HEK293 (cell line): ENCODE measurements around the gene DCT.

ENCODE experiments used
- CTCF ChIA-PET: fragments of 350-600 bp; formaldehyde crosslinking; extraction: SDS; loops from one replicate; lab custom pipeline; 2021; ENCODE audit warnings: antibody characterized with exemption; lab: Yijun Ruan, JAX
- POLR2A ChIA-PET: fragments of 300-600 bp; formaldehyde crosslinking; extraction: SDS; loops from one replicate; lab custom pipeline; 2020; ENCODE audit warnings: antibody characterized with exemption, inconsistent platforms; lab: Yijun Ruan, JAX
- H3K27ac ChIP-seq: fragments of 200-500 bp; sonication (Bioruptor generic); 2 replicates; pipeline ENCODE4 v1.5.1; 2014; ENCODE audit warnings: low read depth, low read length, control low read depth, inconsistent platforms; ENCODE audit errors: extremely low read depth
- H3K36me3 ChIP-seq, 2 experiments: fragments of 200-500 bp in 1 of 2; sonication (Bioruptor generic) in 1 of 2; 1 replicate in 1 of 2; 2 replicates in 1 of 2; pipeline ENCODE4 v1.5.1; 2014 to 2017; ENCODE audit warnings: inconsistent platforms in 2 of 2, low read length in 2 of 2; ENCODE audit not compliant: control insufficient read depth in 2 of 2, insufficient read depth in 1 of 2
- H3K4me1 ChIP-seq: fragments of 200-500 bp; sonication (Bioruptor generic); 2 replicates; pipeline ENCODE4 v1.5.1; 2014; ENCODE audit warnings: mild to moderate bottlenecking, low read length, inconsistent platforms; ENCODE audit not compliant: control insufficient read depth, insufficient read depth
- H3K4me3 ChIP-seq: 2 replicates; pipeline ENCODE4 v1.5.1; 2011; ENCODE audit warnings: low read depth, mild to moderate bottlenecking, control low read depth, low read length, moderate library complexity
- H3K9me3 ChIP-seq: fragments of 200-500 bp; sonication (Bioruptor generic); 2 replicates; pipeline ENCODE4 v1.5.1; 2014; ENCODE audit warnings: low read depth, low read length, inconsistent platforms; ENCODE audit not compliant: control insufficient read depth, insufficient read depth
- KLF1 ChIP-seq: fragments of 450-650 bp; formaldehyde crosslinking; IDR thresholded peaks from 2 replicates; pipeline ENCODE4 v1.5.1; 2016; ENCODE audit warnings: missing biosample characterization, missing genetic modification characterization
- PRDM1 ChIP-seq: fragments of 450-650 bp; formaldehyde crosslinking; IDR thresholded peaks from 2 replicates; pipeline ENCODE4; 2016; ENCODE audit warnings: missing biosample characterization, missing genetic modification characterization
- SETDB1 ChIP-seq: IDR thresholded peaks from one replicate; pipeline ENCODE4 v1.6.1; 2017; ENCODE audit warnings: mild to moderate bottlenecking, low read length, moderate library complexity, mixed read lengths; ENCODE audit not compliant: insufficient read length
- SP2 ChIP-seq: fragments of 450-650 bp; formaldehyde crosslinking; IDR thresholded peaks from 2 replicates; pipeline ENCODE4 v1.5.1; 2016; ENCODE audit warnings: missing biosample characterization, missing genetic modification characterization
- TRIM28 ChIP-seq: IDR thresholded peaks from 2 replicates; pipeline ENCODE4 v1.6.1; 2011; ENCODE audit warnings: low read length, control low read depth, borderline replicate concordance
- ZNF133 ChIP-seq: fragments of 450-650 bp; formaldehyde crosslinking; IDR thresholded peaks from 2 replicates; pipeline ENCODE4 v1.5.1; 2016; ENCODE audit warnings: missing biosample characterization, missing genetic modification characterization
- ZNF138 ChIP-seq: fragments of 450-650 bp; formaldehyde crosslinking; IDR thresholded peaks from 2 replicates; pipeline ENCODE4 v1.5.1; 2016; ENCODE audit warnings: missing biosample characterization, missing genetic modification characterization, borderline replicate concordance
- ZNF140 ChIP-seq: fragments of 450-650 bp; formaldehyde crosslinking; IDR thresholded peaks from 2 replicates; pipeline ENCODE4 v1.5.1; 2016; ENCODE audit warnings: missing biosample characterization, missing genetic modification characterization
- ZNF174 ChIP-seq: fragments of 450-650 bp; formaldehyde crosslinking; IDR thresholded peaks from 2 replicates; pipeline ENCODE4 v1.5.0; 2017; ENCODE audit warnings: missing biosample characterization, mild to moderate bottlenecking, missing genetic modification characterization
- ZNF324 ChIP-seq: fragments of 450-650 bp; formaldehyde crosslinking; IDR thresholded peaks from 2 replicates; pipeline ENCODE4 v1.5.1; 2016; ENCODE audit warnings: missing biosample characterization, missing genetic modification characterization
- ZNF350 ChIP-seq: fragments of 450-650 bp; formaldehyde crosslinking; IDR thresholded peaks from 2 replicates; pipeline ENCODE4 v1.5.0; 2017; ENCODE audit warnings: missing biosample characterization, mild to moderate bottlenecking, missing genetic modification characterization
- ZNF394 ChIP-seq: fragments of 450-650 bp; formaldehyde crosslinking; IDR thresholded peaks from 2 replicates; pipeline ENCODE4 v1.5.1; 2016; ENCODE audit warnings: missing biosample characterization, missing genetic modification characterization, mild to moderate bottlenecking, moderate library complexity, borderline replicate concordance
- ZNF404 ChIP-seq: fragments of 450-650 bp; formaldehyde crosslinking; IDR thresholded peaks from 2 replicates; pipeline ENCODE4 v1.5.1; 2017; ENCODE audit warnings: missing biosample characterization, missing genetic modification characterization
- ZNF416 ChIP-seq: fragments of 450-650 bp; formaldehyde crosslinking; IDR thresholded peaks from 2 replicates; pipeline ENCODE4 v1.5.1; 2016; ENCODE audit warnings: missing biosample characterization, missing genetic modification characterization
- ZNF423 ChIP-seq: fragments of 450-650 bp; formaldehyde crosslinking; IDR thresholded peaks from 2 replicates; pipeline ENCODE4 v1.5.1; 2016; ENCODE audit warnings: missing biosample characterization, missing genetic modification characterization
- ZNF510 ChIP-seq: fragments of 450-650 bp; formaldehyde crosslinking; IDR thresholded peaks from 2 replicates; pipeline ENCODE4 v1.5.1; 2018; ENCODE audit warnings: mild to moderate bottlenecking, missing genetic modification characterization, missing biosample characterization; ENCODE audit not compliant: insufficient replicate concordance
- ZNF529 ChIP-seq: fragments of 450-650 bp; formaldehyde crosslinking; IDR thresholded peaks from 2 replicates; pipeline ENCODE4 v1.5.1; 2017; ENCODE audit warnings: missing genetic modification characterization, missing biosample characterization; ENCODE audit not compliant: insufficient replicate concordance
- ZNF600 ChIP-seq: fragments of 450-650 bp; formaldehyde crosslinking; IDR thresholded peaks from 2 replicates; pipeline ENCODE4 v1.5.1; 2016; ENCODE audit warnings: missing biosample characterization, missing genetic modification characterization
- ZNF654 ChIP-seq: fragments of 450-650 bp; formaldehyde crosslinking; IDR thresholded peaks from 2 replicates; pipeline ENCODE4 v1.5.1; 2016; ENCODE audit warnings: low read depth, missing biosample characterization, missing genetic modification characterization
- ZNF660 ChIP-seq: fragments of 450-650 bp; IDR thresholded peaks from 2 replicates; pipeline ENCODE4 v1.5.1; 2018; ENCODE audit warnings: missing biosample characterization, mild to moderate bottlenecking, missing genetic modification characterization
- ZNF701 ChIP-seq: fragments of 450-650 bp; formaldehyde crosslinking; IDR thresholded peaks from 2 replicates; pipeline ENCODE4 v1.5.1; 2016; ENCODE audit warnings: missing biosample characterization, missing genetic modification characterization
- ZNF707 ChIP-seq: fragments of 450-650 bp; formaldehyde crosslinking; IDR thresholded peaks from 2 replicates; pipeline ENCODE4 v1.5.1; 2016; ENCODE audit warnings: missing biosample characterization, missing genetic modification characterization
- ZNF777 ChIP-seq: fragments of 450-650 bp; formaldehyde crosslinking; IDR thresholded peaks from 2 replicates; pipeline ENCODE4 v1.5.1; 2017; ENCODE audit warnings: missing biosample characterization, missing genetic modification characterization, borderline replicate concordance
- ZNF837 ChIP-seq: fragments of 450-650 bp; formaldehyde crosslinking; IDR thresholded peaks from 2 replicates; pipeline ENCODE4 v1.5.1; 2016; ENCODE audit warnings: missing biosample characterization, missing genetic modification characterization
- TF ChIP-seq, protein P1 (sequence below): fragments of 450-650 bp; formaldehyde crosslinking; IDR thresholded peaks from 2 replicates; pipeline ENCODE4 v1.5.1; 2016; ENCODE audit warnings: missing biosample characterization, missing genetic modification characterization
- TF ChIP-seq, protein P2 (sequence below): fragments of 450-650 bp; formaldehyde crosslinking; IDR thresholded peaks from 2 replicates; pipeline ENCODE4 v1.5.1; 2016; ENCODE audit warnings: missing biosample characterization, missing genetic modification characterization
- TF ChIP-seq, protein P3 (sequence below): fragments of 450-650 bp; formaldehyde crosslinking; conservative IDR thresholded peaks from 2 replicates; pipeline ENCODE4 v1.5.1; 2016; ENCODE audit warnings: low read depth, missing biosample characterization, missing genetic modification characterization

DCT gene

DNA sequence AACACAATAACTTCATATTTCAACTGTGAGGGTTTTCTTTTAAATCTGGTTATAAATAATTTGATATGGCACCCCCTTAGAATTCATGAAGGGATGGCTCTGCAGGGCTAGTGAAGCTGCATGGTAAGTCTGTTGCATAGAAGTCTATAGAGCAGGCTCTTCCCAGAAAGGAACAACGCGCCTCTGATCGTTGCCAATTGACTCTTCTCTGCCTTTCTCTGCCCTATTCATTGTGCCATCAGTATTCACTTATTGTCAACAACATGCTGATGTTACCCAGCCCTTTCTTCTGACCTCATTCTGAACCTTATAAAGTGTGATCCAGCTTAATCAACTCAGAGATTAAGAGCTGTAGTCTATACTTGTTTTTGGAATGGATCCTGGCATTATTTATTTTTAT lies 16.3 kb upstream of the DCT start:
- Histone ChIP-seq H3K36me3 (no peaks in the 10 kb centered on the region), H3K9me3 (no peaks in the 10 kb centered on the region), H3K4me1 (no peaks in the 10 kb centered on the region), H3K4me3 (no peak overlapping the region), H3K27ac (no peak overlapping the region)
- no peak for TF ChIP-seq ZNF140 (tag by site-specific recombination)
- TF ChIP-seq ZNF324, result no peak
- no peak for TF ChIP-seq SETDB1
- no peak for TF ChIP-seq ZNF174 (tag by site-specific recombination)
- no peak for TF ChIP-seq ZNF423
- TF ChIP-seq, protein P1, sequence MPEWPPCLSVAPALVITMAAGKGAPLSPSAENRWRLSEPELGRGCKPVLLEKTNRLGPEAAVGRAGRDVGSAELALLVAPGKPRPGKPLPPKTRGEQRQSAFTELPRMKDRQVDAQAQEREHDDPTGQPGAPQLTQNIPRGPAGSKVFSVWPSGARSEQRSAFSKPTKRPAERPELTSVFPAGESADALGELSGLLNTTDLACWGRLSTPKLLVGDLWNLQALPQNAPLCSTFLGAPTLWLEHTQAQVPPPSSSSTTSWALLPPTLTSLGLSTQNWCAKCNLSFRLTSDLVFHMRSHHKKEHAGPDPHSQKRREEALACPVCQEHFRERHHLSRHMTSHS (tag by site-specific recombination), result no peak
- no peak for TF ChIP-seq ZNF600 (tag by site-specific recombination)
- TF ChIP-seq PRDM1 (tag by site-specific recombination), result no peak
- TF ChIP-seq ZNF701 (tag by site-specific recombination), result no peak
- TF ChIP-seq ZNF660 (tag by site-specific recombination), result no peak
- ChIA-PET CTCF (no interaction called here), POLR2A (no interaction called here)

DNA sequence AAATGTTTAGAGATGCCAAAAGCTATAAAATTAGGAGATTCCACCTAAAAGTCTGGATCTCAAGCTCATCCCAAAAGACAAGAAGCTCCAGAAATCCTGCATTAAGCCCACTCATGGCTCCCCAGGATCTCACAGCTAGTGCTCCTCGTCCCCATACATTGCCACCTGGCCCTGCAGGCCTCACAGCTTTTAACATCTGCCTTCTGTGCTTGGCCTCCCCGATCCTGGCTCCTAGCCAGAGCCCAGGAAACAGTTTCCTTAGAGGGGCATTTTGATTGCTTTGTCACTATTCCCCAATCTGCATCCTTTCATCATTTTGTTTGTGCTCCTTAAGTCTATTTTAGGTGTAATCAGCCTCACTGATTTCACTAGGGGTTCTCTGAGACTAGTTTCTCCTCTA lies 14.5 kb upstream of the DCT start:
- ChIA-PET CTCF (no interaction called here), POLR2A (no interaction called here)
- Histone ChIP-seq H3K36me3 (no peaks in the 10 kb centered on the region), H3K27ac (no peak overlapping the region), H3K4me1 (no peaks in the 10 kb centered on the region), H3K9me3 (no peaks in the 10 kb centered on the region), H3K4me3 (no peak overlapping the region)
- TF ChIP-seq ZNF707 (tag by site-specific recombination) (no peak), ZNF837 (no peak), ZNF416 (tag by site-specific recombination) (no peak), ZNF654 (tag by site-specific recombination) (no peak)

DNA sequence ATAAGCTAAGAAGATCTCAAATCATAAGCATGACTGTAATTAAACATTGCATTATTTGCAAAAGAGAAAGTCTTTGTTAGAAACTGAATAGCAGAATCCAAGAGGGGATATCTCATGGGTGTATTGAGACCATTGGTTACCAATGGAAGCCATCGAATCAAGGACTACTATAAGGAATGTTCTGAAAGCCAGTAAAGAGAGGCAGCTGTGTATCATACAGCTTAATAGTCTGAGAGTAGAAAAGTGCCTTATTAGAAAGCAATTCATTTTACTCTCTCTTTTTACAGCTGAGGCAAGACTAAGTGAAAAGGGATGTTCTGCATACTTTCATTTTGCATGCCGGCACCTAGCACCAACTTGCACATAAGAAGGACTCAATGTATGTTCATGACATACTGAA lies 7.6 kb upstream of the DCT start:
- TF ChIP-seq ZNF133 (tag by site-specific recombination), result no peak
- TF ChIP-seq, protein P2, sequence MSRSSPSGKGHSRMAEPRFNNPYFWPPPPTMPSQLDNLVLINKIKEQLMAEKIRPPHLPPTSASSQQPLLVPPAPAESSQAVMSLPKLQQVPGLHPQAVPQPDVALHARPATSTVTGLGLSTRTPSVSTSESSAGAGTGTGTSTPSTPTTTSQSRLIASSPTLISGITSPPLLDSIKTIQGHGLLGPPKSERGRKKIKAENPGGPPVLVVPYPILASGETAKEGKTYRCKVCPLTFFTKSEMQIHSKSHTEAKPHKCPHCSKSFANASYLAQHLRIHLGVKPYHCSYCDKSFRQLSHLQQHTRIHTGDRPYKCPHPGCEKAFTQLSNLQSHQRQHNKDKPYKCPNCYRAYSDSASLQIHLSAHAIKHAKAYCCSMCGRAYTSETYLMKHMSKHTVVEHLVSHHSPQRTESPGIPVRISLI (tag by site-specific recombination), result no peak
- no peak for TF ChIP-seq ZNF138
- TF ChIP-seq PRDM1 (tag by site-specific recombination), result 0 out of 2 replicates have a peak, but pooled peaks have one; percentile 32
- no peak for TF ChIP-seq ZNF404 (tag by site-specific recombination)
- no peak for TF ChIP-seq TRIM28

DNA sequence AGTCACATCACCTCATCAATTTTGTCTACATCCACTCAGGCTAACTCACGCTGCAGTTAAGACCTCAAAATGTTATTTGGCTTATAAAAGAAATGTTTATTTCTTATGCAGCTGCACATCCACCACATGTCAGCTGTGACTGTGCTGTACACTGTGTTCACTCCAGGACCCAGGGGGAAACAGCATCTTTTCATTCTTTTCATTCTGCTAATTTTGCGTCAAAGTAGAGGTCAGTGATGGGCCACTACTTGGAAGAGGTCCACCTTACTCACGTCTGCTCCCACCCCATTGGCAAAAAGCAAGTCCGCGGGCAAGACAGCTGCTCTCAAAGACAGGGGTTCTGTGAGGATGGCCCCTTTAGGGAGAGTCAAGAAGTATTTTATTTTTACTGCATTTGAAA lies 4.5 kb upstream of the DCT start:
- CTCF ChIA-PET, result no interaction called here
- no peaks in the 10 kb centered on the region for H3K36me3 ChIP-seq
- no peak overlapping the region for H3K4me3 ChIP-seq
- POLR2A ChIA-PET, result no interaction called here
- no peaks in the 10 kb centered on the region for H3K9me3 ChIP-seq
- no peak overlapping the region for H3K27ac ChIP-seq
- no peaks in the 10 kb centered on the region for H3K4me1 ChIP-seq
- no peak for TF ChIP-seq SP2
- TF ChIP-seq ZNF394 (tag by site-specific recombination), result no peak
- no peak for TF ChIP-seq ZNF350 (tag by site-specific recombination)
- no peak for TF ChIP-seq ZNF510 (tag by site-specific recombination)
- TF ChIP-seq, protein P3, sequence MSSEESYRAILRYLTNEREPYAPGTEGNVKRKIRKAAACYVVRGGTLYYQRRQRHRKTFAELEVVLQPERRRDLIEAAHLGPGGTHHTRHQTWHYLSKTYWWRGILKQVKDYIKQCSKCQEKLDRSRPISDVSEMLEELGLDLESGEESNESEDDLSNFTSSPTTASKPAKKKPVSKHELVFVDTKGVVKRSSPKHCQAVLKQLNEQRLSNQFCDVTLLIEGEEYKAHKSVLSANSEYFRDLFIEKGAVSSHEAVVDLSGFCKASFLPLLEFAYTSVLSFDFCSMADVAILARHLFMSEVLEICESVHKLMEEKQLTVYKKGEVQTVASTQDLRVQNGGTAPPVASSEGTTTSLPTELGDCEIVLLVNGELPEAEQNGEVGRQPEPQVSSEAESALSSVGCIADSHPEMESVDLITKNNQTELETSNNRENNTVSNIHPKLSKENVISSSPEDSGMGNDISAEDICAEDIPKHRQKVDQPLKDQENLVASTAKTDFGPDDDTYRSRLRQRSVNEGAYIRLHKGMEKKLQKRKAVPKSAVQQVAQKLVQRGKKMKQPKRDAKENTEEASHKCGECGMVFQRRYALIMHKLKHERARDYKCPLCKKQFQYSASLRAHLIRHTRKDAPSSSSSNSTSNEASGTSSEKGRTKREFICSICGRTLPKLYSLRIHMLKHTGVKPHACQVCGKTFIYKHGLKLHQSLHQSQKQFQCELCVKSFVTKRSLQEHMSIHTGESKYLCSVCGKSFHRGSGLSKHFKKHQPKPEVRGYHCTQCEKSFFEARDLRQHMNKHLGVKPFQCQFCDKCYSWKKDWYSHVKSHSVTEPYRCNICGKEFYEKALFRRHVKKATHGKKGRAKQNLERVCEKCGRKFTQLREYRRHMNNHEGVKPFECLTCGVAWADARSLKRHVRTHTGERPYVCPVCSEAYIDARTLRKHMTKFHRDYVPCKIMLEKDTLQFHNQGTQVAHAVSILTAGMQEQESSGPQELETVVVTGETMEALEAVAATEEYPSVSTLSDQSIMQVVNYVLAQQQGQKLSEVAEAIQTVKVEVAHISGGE (tag by site-specific recombination), result no peak
- no peak for TF ChIP-seq KLF1 (tag by site-specific recombination)
- no peak for TF ChIP-seq ZNF777 (tag by site-specific recombination)
- no peak for TF ChIP-seq ZNF529 (tag by site-specific recombination)

More for the DNA sequence above, 7.6 kb upstream of the DCT start:
- H3K36me3 ChIP-seq, result no peaks in the 10 kb centered on the region
- H3K9me3 ChIP-seq, result no peaks in the 10 kb centered on the region
- H3K4me3 ChIP-seq, result no peak overlapping the region
- H3K27ac ChIP-seq, result no peak overlapping the region
- CTCF ChIA-PET, result no interaction called here
- no peaks in the 10 kb centered on the region for H3K4me1 ChIP-seq
- POLR2A ChIA-PET, result no interaction called here
